GM18517 (cell line): ENCODE measurements around the gene S100A1.
"Not testable (repeated sequence)": the region's sequence is repeated elsewhere in the genome, so short reads cannot be mapped to it uniquely, and the experiment has no call there.

Experiments
- ATAC-seq: cut with Tn5 transposase; IDR thresholded peaks from one replicate; pipeline ENCODE4 v1.9.1; 2021; ENCODE audit warnings: mild to moderate bottlenecking, moderate library complexity; ENCODE audit not compliant: unreplicated experiment

Gene S100A1

GRCh38 chr1:153627715-153628626, at the start of gene S100A1:
Gene S100A1 (plus strand): TSS chr1:153628434. CDS start chr1:153630522, 2,088 bp downstream.
- no peak for ATAC-seq

GRCh38 chr1:153578490-153578889, 49.7 kb upstream of the S100A1 start:
- ATAC-seq, result no peak

GRCh38 chr1:153578936-153579335, 49.3 kb upstream of the S100A1 start:
- no peak for ATAC-seq

- not testable (repeated sequence) for ATAC-seq
Measured at GRCh38 chr1:153582836-153583235, 45.4 kb upstream of the S100A1 start.

- not testable (repeated sequence) for ATAC-seq
Measured at GRCh38 chr1:153583514-153583913, 44.7 kb upstream of the S100A1 start.

- ATAC-seq, result no peak
Measured at GRCh38 chr1:153583976-153584375, 44.3 kb upstream of the S100A1 start.

GRCh38 chr1:153585006-153585405, 43.2 kb upstream of the S100A1 start:
- no peak for ATAC-seq

GRCh38 chr1:153586347-153586746, 41.9 kb upstream of the S100A1 start:
- ATAC-seq, result no peak

GRCh38 chr1:153587314-153587713, 40.9 kb upstream of the S100A1 start:
- no peak for ATAC-seq

GRCh38 chr1:153588033-153588432, 40.2 kb upstream of the S100A1 start:
- not testable (repeated sequence) for ATAC-seq

- ATAC-seq, result no peak
Measured at GRCh38 chr1:153588482-153588881, 39.8 kb upstream of the S100A1 start.

GRCh38 chr1:153592748-153593147, 35.5 kb upstream of the S100A1 start:
- no peak for ATAC-seq

GRCh38 chr1:153597206-153597605, 31.0 kb upstream of the S100A1 start:
- ATAC-seq, result no peak

- peak; percentile 97 for ATAC-seq
Measured at GRCh38 chr1:153598309-153599172, 29.7 kb upstream of the S100A1 start.

- ATAC-seq, result no peak
Measured at GRCh38 chr1:153599847-153600246, 28.4 kb upstream of the S100A1 start.

GRCh38 chr1:153602749-153603148, 25.5 kb upstream of the S100A1 start:
- ATAC-seq, result no peak

GRCh38 chr1:153606194-153606593, 22.0 kb upstream of the S100A1 start:
- no peak for ATAC-seq

- no peak for ATAC-seq
Measured at GRCh38 chr1:153607381-153607780, 20.9 kb upstream of the S100A1 start.

GRCh38 chr1:153608089-153608682, 20.0 kb upstream of the S100A1 start:
- ATAC-seq, result no peak

- ATAC-seq, result no peak
Measured at GRCh38 chr1:153608742-153609584, 19.3 kb upstream of the S100A1 start.
